GM23338 (cell line): Measurements from ENCODE around the gene ATAD2B. TPM values are rescaled to one million over a fixed set of nuclear protein-coding genes. Genes with fewer than 3 reads are reported as not detected.

ENCODE experiments used
- ATAC-seq: fragments of 200-7000 bp; cut with Tn5 transposase; 3 replicates; pipeline ENCODE4 v1.9.1; 2020
- DNase-seq: peaks from one replicate; pipeline ENCODE4 v3.0.0-alpha.2; 2015; ENCODE audit warnings: low spot score
- H2AFZ ChIP-seq: fragments of 200-600 bp; sonication (generic); 2 replicates; pipeline ENCODE4 v1.8.0; 2016; ENCODE audit warnings: antibody characterized with exemption, mild to moderate bottlenecking, moderate library complexity
- H3F3A ChIP-seq: fragments of 200-600 bp; sonication (generic); replicated peaks from 2 replicates; pipeline ENCODE4 v1.8.0; 2017; ENCODE audit warnings: antibody characterized with exemption, mixed run types, low read depth
- H3K27ac ChIP-seq: fragments of 200-600 bp; sonication (generic); 2 replicates; pipeline ENCODE4 v1.6.1; 2016; ENCODE audit warnings: low read depth
- H3K27me3 ChIP-seq: fragments of 200-600 bp; sonication (generic); 2 replicates; pipeline ENCODE4 v1.8.0; 2016; ENCODE audit warnings: mild to moderate bottlenecking, mixed run types, moderate library complexity; ENCODE audit not compliant: insufficient read depth
- H3K36me3 ChIP-seq: fragments of 200-600 bp; sonication (generic); 2 replicates; pipeline ENCODE4 v1.8.0; 2016; ENCODE audit warnings: mild to moderate bottlenecking; ENCODE audit not compliant: insufficient read depth
- H3K4me1 ChIP-seq: fragments of 200-600 bp; sonication (generic); 2 replicates; pipeline ENCODE4 v1.8.0; 2016; ENCODE audit warnings: mild to moderate bottlenecking, moderate library complexity; ENCODE audit not compliant: insufficient read depth
- H3K4me2 ChIP-seq: fragments of 200-600 bp; sonication (generic); 2 replicates; pipeline ENCODE4 v1.7.1; 2017; ENCODE audit warnings: mixed run types
- H3K4me3 ChIP-seq: fragments of 200-600 bp; sonication (generic); 2 replicates; pipeline ENCODE4 v1.6.1; 2016; ENCODE audit warnings: mixed run types
- H3K79me2 ChIP-seq: fragments of 200-600 bp; sonication (generic); replicated peaks from 2 replicates; pipeline ENCODE4 v1.8.0; 2017; ENCODE audit warnings: mild to moderate bottlenecking; ENCODE audit not compliant: insufficient read depth
- H3K9me2 ChIP-seq: fragments of 200-600 bp; sonication (generic); 2 replicates; pipeline ENCODE4 v1.8.0; 2017; ENCODE audit not compliant: insufficient read depth
- H4K20me1 ChIP-seq: fragments of 200-600 bp; sonication (generic); replicated peaks from 2 replicates; pipeline ENCODE4 v1.8.0; 2017; ENCODE audit warnings: mild to moderate bottlenecking; ENCODE audit not compliant: insufficient read depth
- H3K27ac Mint-ChIP-seq: 2 replicates; pipeline ENCODE4 v1.8.0; 2020; ENCODE audit warnings: inconsistent platforms, mild to moderate bottlenecking, moderate library complexity, mixed read lengths
- H3K27me3 Mint-ChIP-seq: 3 replicates; pipeline ENCODE4 v1.8.0; 2022; ENCODE audit warnings: low read depth, mild to moderate bottlenecking, moderate library complexity, mixed read lengths, inconsistent platforms; ENCODE audit not compliant: insufficient read depth, poor library complexity
- H3K36me3 Mint-ChIP-seq: 3 replicates; pipeline ENCODE4 v1.8.0; 2021; ENCODE audit warnings: low read depth, mild to moderate bottlenecking, inconsistent platforms, moderate library complexity, mixed read lengths
- H3K4me1 Mint-ChIP-seq: 3 replicates; pipeline ENCODE4 v1.8.0; 2020; ENCODE audit warnings: mild to moderate bottlenecking, inconsistent platforms, mixed read lengths
- H3K4me3 Mint-ChIP-seq: 3 replicates; pipeline ENCODE4 v1.8.0; 2021; ENCODE audit warnings: moderate library complexity, mild to moderate bottlenecking, inconsistent platforms, mixed read lengths
- H3K9me3 Mint-ChIP-seq: 3 replicates; pipeline ENCODE4 v1.8.0; 2020; ENCODE audit warnings: moderate library complexity, mild to moderate bottlenecking, inconsistent platforms, mixed read lengths
- JUNB ChIP-seq: IDR thresholded peaks from one replicate; pipeline ENCODE4 v1.6.1; 2016; ENCODE audit warnings: antibody characterized with exemption; ENCODE audit not compliant: unreplicated experiment
- POLR2AphosphoS5 ChIP-seq: IDR thresholded peaks from 2 replicates; pipeline ENCODE4 v1.6.1; 2016; ENCODE audit warnings: antibody characterized with exemption, low read depth
- STAT1 ChIP-seq: IDR thresholded peaks from one replicate; pipeline ENCODE4 v1.6.1; 2016; ENCODE audit warnings: antibody characterized with exemption; ENCODE audit not compliant: unreplicated experiment
- ZNF114 ChIP-seq: fragments of 250-450 bp; sonication (Bioruptor Pico); IDR thresholded peaks from 2 replicates; pipeline ENCODE4 v1.5.0; 2020; ENCODE audit warnings: mild to moderate bottlenecking, moderate library complexity
- ZNF331 ChIP-seq: fragments of 250-450 bp; sonication (Bioruptor Pico); IDR thresholded peaks from 2 replicates; pipeline ENCODE4 v1.5.0; 2020; ENCODE audit warnings: low read depth, mild to moderate bottlenecking, moderate library complexity
- polyA plus RNA-seq: library from polyadenylated mRNA; unstranded; fragments of >200 nt; fragmentation: Nextera tagmentation; extraction: Ambion mirVana; gene quantifications from 2 replicates; pipeline ENCODE4 v1.2.1, GENCODE V29; 2016
- total RNA-seq: library from RNA; depleted of rRNA; stranded (reverse); fragments of >200 nt; shearing (Covaris generic); gene quantifications from 2 replicates; pipeline ENCODE4 v1.2.3, GENCODE V29; 2014
- TF ChIP-seq, protein P1 (sequence below): IDR thresholded peaks from 2 replicates; pipeline ENCODE4 v1.6.1; 2016; ENCODE audit warnings: antibody characterized with exemption
- TF ChIP-seq, protein P2 (sequence below): IDR thresholded peaks from one replicate; pipeline ENCODE4 v1.6.1; 2018; ENCODE audit warnings: antibody characterized with exemption; ENCODE audit not compliant: unreplicated experiment

Gene ATAD2B
- total and polyA plus RNA-seq, 2 experiments from 2014 or later = 12.4 to 19.3 TPM

DNA sequence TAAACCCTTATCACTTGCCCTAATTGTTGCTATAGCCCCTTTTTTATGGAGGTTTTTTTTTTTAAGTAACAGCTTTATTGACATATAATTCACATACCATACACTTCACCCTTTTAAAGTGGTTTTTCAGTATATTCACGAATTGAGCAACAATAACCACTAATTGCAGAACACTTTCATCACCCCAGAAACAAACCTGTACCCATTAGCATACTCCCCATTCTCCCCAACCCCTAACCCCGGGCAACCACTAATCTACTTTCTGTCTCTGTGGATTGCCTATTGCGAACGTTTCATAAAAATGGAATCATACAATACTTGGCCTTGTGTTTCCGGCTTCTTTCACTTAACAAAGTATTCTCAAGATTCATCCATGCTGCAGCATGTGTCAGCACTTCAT lies 213.6 kb downstream of the ATAD2B start:
- H3K79me2 ChIP-seq = no peaks in the 10 kb centered on the region
- H3F3A ChIP-seq = no peaks in the 10 kb centered on the region
- no peak for DNase-seq
- no peaks in the 10 kb centered on the region for H4K20me1 ChIP-seq
- no peak overlapping the region for H3K27ac ChIP-seq
- Mint-ChIP-seq H3K27me3 (peaks cover 5% of the 10 kb centered on the region), H3K9me3 (no peaks in the 10 kb centered on the region; the same call in 2 of the 3 replicates), H3K27ac (no peak overlapping the region), H3K36me3 (no peaks in the 10 kb centered on the region), H3K4me3 (no peak overlapping the region), H3K4me1 (peaks cover 18% of the 10 kb centered on the region)
- H3K9me2 ChIP-seq = no peaks in the 10 kb centered on the region
- no peak overlapping the region for H3K4me2 ChIP-seq
- H3K4me3 ChIP-seq = no peak overlapping the region
- no peaks in the 10 kb centered on the region for H3K27me3 ChIP-seq
- TF ChIP-seq STAT1 = no peak
- no peak for TF ChIP-seq POLR2AphosphoS5
- no peak for TF ChIP-seq JUNB
- no peak for TF ChIP-seq ZNF114 (CRISPR knock-in tag)
- TF ChIP-seq ZNF331 (CRISPR knock-in tag) = no peak
- ATAC-seq = no peak
- no peak overlapping the region for H2AFZ ChIP-seq
- peaks cover 10% of the 10 kb centered on the region; the same call in 1 of the 2 replicates for H3K4me1 ChIP-seq
- H3K36me3 ChIP-seq = no peaks in the 10 kb centered on the region

DNA sequence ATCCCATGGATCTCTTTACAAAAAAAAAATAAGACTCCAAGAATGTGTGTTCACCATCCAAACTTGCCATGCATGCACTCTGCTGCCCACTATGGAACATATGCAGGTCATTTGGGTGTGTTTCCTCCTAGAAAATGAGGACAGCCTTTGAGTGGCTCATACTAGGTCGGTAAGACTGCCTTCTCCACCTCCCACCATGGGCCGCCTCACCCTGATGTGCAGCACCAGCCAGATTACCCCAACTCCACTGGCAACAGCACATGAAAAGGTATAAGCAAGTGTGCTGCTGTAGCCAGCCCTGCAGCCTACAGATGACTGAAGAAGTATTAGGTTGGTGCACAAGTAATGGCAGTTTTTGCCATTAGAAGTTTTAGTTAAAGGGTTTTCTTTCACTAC lies 214.2 kb downstream of the ATAD2B start:
- H3K4me3 Mint-ChIP-seq = no peak overlapping the region
- no peak for DNase-seq
- Histone ChIP-seq H3K9me2 (no peaks in the 10 kb centered on the region), H3K27ac (no peak overlapping the region), H3K36me3 (no peaks in the 10 kb centered on the region), H4K20me1 (no peaks in the 10 kb centered on the region), H3K4me1 (peaks cover 10% of the 10 kb centered on the region; the same call in 1 of the 2 replicates), H3F3A (no peaks in the 10 kb centered on the region), H3K4me2 (peak overlapping the region; percentile 25; the same call in 1 of the 2 replicates), H2AFZ (no peak overlapping the region), H3K27me3 (no peaks in the 10 kb centered on the region), H3K4me3 (no peak overlapping the region), H3K79me2 (no peaks in the 10 kb centered on the region)
- peaks cover 18% of the 10 kb centered on the region for H3K4me1 Mint-ChIP-seq
- no peaks in the 10 kb centered on the region for H3K36me3 Mint-ChIP-seq
- H3K27ac Mint-ChIP-seq = peak overlapping the region; percentile 41; the same call in 1 of the 2 replicates
- ATAC-seq = peak; percentile 45
- peaks cover 3% of the 10 kb centered on the region for H3K27me3 Mint-ChIP-seq
- TF ChIP-seq ZNF331 (CRISPR knock-in tag) = no peak
- TF ChIP-seq, protein P1, sequence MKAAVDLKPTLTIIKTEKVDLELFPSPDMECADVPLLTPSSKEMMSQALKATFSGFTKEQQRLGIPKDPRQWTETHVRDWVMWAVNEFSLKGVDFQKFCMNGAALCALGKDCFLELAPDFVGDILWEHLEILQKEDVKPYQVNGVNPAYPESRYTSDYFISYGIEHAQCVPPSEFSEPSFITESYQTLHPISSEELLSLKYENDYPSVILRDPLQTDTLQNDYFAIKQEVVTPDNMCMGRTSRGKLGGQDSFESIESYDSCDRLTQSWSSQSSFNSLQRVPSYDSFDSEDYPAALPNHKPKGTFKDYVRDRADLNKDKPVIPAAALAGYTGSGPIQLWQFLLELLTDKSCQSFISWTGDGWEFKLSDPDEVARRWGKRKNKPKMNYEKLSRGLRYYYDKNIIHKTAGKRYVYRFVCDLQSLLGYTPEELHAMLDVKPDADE = no peak
- TF ChIP-seq, protein P2, sequence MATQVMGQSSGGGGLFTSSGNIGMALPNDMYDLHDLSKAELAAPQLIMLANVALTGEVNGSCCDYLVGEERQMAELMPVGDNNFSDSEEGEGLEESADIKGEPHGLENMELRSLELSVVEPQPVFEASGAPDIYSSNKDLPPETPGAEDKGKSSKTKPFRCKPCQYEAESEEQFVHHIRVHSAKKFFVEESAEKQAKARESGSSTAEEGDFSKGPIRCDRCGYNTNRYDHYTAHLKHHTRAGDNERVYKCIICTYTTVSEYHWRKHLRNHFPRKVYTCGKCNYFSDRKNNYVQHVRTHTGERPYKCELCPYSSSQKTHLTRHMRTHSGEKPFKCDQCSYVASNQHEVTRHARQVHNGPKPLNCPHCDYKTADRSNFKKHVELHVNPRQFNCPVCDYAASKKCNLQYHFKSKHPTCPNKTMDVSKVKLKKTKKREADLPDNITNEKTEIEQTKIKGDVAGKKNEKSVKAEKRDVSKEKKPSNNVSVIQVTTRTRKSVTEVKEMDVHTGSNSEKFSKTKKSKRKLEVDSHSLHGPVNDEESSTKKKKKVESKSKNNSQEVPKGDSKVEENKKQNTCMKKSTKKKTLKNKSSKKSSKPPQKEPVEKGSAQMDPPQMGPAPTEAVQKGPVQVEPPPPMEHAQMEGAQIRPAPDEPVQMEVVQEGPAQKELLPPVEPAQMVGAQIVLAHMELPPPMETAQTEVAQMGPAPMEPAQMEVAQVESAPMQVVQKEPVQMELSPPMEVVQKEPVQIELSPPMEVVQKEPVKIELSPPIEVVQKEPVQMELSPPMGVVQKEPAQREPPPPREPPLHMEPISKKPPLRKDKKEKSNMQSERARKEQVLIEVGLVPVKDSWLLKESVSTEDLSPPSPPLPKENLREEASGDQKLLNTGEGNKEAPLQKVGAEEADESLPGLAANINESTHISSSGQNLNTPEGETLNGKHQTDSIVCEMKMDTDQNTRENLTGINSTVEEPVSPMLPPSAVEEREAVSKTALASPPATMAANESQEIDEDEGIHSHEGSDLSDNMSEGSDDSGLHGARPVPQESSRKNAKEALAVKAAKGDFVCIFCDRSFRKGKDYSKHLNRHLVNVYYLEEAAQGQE = no peak
- TF ChIP-seq POLR2AphosphoS5 = no peak
- H3K9me3 Mint-ChIP-seq = no peaks in the 10 kb centered on the region; the same call in 2 of the 3 replicates
